GM19372 (cell line): ENCODE measurements around the gene ZSWIM6.
"Not testable (repeated sequence)": the region's sequence is repeated elsewhere in the genome, so short reads cannot be mapped to it uniquely, and the experiment has no call there.

ENCODE experiments used
- ATAC-seq: cut with Tn5 transposase; IDR thresholded peaks from one replicate; pipeline ENCODE4 v1.9.1; 2021; ENCODE audit warnings: mild to moderate bottlenecking, low read depth, moderate library complexity; ENCODE audit not compliant: unreplicated experiment

The ZSWIM6 gene

DNA sequence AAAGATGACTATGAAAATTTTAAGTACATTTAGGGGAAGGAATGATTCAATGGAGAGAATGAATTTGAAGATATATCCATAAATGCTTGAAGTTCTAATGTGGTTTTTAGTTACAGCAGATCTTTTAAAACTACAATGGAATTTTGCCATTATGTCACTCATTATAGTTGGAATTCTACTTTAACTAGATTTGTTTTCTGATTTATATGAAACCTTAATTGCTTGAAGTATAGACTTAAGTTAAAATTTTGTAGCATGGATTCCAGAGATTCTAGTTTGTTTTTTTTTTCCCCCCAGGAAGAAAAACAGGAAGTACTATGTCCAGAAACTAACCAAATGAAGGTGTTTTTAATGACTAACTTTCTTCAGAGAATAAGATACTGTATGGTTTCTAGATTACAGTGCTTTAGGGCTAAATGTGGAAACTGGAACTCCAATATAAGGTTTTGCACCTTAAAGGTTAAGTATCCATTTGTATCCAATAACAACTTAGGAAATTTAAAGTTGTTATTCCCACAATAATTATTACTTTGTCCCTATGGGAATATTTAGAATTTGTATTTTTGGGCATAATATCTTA is 70.3 kb downstream of the ZSWIM6 start:
- ATAC-seq = no peak

DNA sequence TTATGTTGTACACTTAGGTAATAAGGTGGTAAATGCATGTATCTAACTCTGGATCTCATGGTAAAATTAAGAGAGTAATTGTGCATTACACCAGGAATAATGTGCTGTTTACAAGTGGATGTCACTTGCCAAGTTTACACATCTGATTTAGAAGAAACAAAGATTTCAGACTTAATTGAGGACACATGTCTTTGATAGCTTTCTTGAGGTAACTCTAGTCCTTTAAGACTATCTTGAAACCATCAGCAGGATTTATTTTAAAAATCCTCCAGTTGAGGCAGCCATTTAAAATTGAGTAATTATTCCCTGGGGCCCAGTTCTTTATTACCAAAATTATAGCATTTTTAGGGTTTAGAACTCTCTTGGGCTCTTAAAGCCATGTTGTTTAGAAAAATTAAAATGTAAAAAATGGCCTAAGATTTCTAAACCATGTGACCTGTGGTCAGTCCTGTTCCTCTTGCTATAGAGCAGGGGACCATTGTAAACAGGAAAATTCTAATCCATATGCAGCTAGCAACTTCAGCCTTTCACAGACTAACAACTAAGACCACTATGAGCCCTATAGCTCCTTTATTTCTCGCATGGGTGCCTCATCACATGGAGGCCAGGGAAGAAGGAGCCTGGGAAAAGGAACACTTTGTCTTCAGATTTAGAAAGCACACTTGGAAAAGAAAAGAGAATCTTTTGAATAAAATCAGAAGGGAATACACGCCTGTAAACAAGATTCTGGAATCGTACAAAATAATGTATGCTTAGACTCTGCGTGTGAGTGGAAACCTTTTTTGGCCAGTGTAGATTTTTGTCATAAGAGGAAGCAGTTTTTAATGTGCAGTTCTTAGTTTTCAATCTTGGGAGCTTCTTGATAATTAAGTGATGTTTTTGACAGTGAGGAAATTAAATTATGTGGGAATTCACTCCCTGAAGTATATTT is 71.2 kb downstream of the ZSWIM6 start:
- no peak for ATAC-seq

GRCh38 chr5:61405511-61406295 is 73.6 kb downstream of the ZSWIM6 start:
- no peak for ATAC-seq

- ATAC-seq = not testable (repeated sequence)
Observed at GRCh38 chr5:61406497-61406896, 74.4 kb downstream of the ZSWIM6 start.

DNA sequence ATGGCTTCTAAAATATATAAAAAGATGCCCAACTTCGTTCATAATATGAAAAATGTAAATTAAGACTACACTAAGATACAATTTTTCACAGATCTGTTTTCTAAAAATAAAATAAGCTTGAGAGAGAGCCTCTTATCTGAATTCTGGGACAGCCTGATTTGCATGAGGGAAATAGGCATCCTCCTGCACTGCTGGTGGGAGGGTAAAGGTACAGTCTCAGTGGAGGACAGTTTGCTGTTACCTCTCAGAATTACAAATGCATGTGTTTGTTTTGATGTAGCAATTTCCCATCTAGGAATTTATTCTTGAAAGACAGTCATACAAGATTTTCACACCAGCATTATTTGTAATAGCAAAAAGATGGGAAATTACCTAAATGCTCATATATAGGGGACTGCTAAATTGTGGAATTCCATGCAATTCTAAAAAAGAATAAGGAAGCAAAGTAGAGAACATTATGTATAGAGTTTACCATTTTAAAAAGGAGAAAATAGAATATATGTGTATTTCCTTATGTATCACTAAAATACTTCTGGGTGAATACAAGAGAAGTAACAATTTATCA is 75.7 kb downstream of the ZSWIM6 start:
- ATAC-seq = no peak

DNA sequence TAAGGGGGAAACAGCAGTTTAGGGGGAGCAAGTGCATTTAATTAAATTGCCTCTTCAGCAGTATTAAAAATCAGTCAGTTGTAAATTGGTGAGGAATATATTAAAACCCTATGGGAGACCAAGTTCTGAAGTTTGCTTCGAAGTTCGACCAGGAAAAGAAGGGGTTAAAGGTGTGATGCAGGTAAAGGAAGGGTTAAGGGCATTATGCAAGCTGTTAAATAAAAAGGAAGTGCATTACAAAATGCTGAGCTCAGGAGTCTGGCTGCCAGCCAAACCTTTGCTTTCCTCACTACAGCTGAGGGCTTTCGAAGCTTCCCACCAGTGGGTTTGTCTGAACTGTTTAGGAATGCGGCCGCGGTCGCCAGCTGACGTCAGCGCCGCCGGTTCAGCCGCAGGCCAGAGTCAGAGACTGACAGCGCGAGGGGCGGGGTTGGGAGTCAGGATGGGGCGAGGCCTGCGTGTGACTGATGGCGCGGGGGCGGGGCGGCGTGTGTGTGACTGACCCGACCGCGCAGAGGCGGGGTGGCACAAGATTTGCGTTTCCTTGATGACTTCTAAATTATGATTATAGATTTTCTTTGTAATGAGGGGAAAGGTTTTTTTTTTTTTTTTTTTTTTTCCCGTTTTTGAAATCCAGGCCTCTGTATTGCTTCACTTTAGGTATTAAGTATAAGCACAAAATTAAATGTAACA is 76.6 kb downstream of the ZSWIM6 start:
- peak; percentile 99 for ATAC-seq

DNA sequence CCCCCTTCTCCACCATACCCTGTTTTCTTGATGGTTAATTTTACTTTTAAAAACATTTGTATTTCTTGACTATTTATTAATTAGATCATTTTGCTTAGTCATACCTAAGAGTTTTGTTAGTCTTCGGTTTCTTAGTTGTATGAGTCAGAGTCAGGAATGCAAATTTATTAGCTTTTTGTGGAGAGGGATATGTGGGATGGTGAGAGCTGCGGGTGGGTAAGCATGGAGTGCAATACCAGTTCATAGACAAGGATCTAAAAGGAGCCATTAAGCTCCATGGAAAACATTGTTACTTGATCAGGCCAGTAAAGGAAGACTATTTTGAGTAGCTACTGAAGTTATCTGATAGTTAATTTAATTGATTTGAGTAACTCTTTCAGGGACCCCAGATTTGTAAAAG is 77.5 kb downstream of the ZSWIM6 start:
- ATAC-seq = no peak

GRCh38 chr5:61410811-61411210 is 78.8 kb downstream of the ZSWIM6 start:
- ATAC-seq = no peak

GRCh38 chr5:61412361-61412760 is 80.3 kb downstream of the ZSWIM6 start:
- ATAC-seq = no peak

DNA sequence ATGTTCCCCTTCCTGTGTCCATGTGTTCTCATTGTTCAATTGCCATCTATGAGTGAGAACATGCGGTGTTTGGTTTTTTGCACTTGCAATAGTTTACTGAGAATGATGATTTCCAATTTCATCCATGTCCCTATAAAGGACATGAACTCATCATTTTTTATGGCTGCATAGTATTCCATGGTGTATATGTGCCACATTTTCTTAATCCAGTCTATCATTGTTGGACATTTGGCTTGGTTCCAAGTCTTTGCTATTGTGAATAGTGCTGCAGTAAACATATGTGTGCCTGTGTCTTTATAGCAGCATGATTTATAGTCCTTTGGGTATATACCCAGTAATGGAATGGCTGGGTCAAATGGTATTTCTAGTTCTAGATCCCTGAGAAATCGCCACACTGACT is 81.1 kb downstream of the ZSWIM6 start:
- ATAC-seq = not testable (repeated sequence)

DNA sequence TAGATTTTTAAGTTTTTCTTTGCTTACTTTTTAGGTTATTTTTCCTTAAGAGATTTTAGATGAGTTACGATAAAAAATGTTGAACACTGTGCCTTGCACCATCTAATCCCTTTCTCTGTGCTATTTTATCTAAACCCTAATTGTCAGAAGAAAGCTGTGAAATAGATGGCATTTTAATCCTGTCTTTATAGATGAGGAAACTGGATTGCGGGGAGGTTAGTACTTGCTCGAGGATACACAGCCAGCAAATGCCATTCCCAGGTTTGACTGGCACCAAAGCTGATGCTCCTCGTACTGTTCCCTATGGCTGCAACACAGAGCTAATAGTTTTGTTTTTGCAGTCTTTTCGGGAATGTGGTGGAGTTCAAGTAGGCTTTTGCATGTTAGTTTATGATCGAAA is 82.7 kb downstream of the ZSWIM6 start:
- no peak for ATAC-seq

DNA sequence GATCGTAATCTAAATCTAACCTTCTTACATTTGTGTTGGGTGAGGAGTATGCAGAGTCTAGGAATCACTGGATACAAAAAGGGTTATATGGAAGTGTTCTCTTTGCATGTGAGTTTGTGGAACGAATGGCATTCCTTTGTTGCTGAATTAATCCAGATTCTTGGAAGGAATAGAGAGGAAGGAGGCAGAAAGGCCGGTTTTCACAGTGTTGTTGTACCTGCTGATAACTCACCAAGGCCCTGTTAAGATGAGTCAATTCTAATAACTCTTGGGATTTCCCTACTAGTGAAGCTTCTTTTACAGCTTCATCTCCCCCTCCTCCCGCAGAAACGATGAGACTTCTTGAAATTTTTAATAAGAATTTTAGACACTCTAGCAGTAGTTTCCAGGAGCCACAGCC is 84.0 kb downstream of the ZSWIM6 start:
- no peak for ATAC-seq

- ATAC-seq = no peak
Observed at GRCh38 chr5:61416420-61416819, 84.4 kb downstream of the ZSWIM6 start.

- no peak for ATAC-seq
Observed at GRCh38 chr5:61417340-61417739, 85.3 kb downstream of the ZSWIM6 start.

DNA sequence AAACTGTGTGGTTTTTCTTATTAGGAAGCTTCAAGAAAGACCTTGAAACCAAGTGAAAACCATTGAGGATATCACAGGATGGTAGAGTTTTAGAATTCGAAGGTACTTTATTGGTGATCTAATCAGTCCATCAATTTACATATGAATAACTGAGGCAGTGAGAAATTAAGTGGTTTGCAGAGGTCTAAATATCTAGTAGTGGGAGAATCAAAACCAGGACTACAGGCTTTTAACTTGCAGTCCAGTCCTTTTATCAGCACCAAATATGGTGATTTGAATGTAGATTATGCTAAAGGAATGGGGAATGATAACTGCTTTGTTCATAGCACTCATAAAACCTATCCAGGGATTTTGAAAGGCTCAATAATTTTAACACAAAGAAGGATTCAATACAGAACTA is 85.8 kb downstream of the ZSWIM6 start:
- no peak for ATAC-seq

- no peak for ATAC-seq
Observed at GRCh38 chr5:61419106-61419505, 87.0 kb downstream of the ZSWIM6 start.

DNA sequence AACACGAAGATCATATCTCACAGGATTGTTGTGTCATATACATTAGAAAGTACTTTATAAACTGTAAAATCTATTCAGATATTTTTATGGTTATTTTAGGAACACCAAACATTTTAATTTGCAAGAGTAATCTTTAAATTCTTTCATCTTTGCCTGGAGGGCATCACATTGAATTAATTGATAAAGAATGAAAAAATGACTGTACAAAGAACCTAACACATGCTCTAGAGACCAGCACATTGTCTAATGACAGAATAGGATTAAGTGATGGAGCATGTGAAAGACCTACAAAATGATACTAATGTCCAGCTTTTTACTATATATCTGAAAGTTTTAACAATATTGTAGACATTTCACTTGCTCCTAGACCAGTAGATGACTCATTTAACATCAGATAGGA is 88.0 kb downstream of the ZSWIM6 start:
- ATAC-seq = no peak

DNA sequence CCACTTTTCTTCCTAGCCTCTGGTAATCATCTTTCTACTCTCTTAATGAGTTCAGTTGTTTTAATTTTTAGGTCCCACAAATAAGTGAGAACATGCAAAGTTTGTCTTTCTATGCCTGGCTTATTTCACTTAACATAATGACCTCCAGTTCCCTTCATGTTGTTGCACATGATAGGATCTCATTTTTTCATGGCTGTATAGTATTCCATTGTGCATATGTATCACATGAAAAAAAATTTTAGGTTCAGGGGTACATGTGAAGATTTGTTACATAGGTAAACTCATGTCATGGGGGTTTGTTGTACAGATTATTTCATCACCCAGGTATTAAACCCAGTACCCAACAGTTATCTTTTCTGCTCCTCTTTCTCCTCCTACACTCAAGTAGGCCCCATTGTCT is 89.2 kb downstream of the ZSWIM6 start:
- not testable (repeated sequence) for ATAC-seq

- ATAC-seq = no peak
Observed at GRCh38 chr5:61423487-61424145, 91.6 kb downstream of the ZSWIM6 start.

DNA sequence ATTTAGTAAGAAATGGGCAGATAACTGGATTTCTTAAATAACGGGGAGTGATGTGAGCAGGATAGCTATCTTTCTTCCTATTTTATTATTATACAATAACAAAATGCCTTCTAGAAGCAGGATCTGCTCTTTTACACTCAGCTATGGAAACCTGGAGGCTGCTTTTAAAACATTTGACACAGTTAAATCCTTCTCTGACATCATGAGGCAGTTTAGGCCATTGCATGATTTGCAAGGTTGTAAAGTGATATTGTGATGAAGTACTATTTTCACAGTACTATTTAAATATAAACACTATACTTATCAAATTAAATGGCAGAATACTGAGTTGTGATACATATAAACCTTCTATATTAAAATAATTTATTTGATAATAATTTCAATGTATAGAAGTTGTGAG is 93.9 kb downstream of the ZSWIM6 start:
- no peak for ATAC-seq
